NCI-H146 treated with DMSO at 0.1 percent for 48 hours (cell line): ENCODE data around the gene MRS2.
"Not testable (repeated sequence)": the region's sequence is repeated elsewhere in the genome, so short reads cannot be mapped to it uniquely, and the experiment has no call there.

Source experiments
- DNase-seq: peaks from one replicate; lab custom pipeline; 2025; ENCODE audit not compliant: unreplicated experiment; lab: John Stamatoyannopoulos, UW

MRS2 gene

GRCh38 chr6:24402697-24403500 lies at the start of gene MRS2:
MRS2 (plus strand) TSS chr6:24402936; CDS start chr6:24403047, 111 bp downstream.
- DNase-seq, result peak; percentile 92

GRCh38 chr6:24353861-24354260 lies 48.9 kb upstream of the MRS2 start:
- DNase-seq, result no peak

GRCh38 chr6:24355393-24355792 lies 47.3 kb upstream of the MRS2 start:
- DNase-seq, result no peak

GRCh38 chr6:24356310-24356973 lies 46.3 kb upstream of the MRS2 start:
- no peak for DNase-seq

GRCh38 chr6:24357336-24358218 lies 45.2 kb upstream of the MRS2 start, which contains the start of gene DCDC2:
DCDC2 (minus strand) TSS chr6:24358059; CDS start chr6:24357750, 309 bp downstream.
- no peak for DNase-seq

GRCh38 chr6:24358219-24358821 lies 44.4 kb upstream of the MRS2 start:
- no peak for DNase-seq

- peak; percentile 87 for DNase-seq
Measured at GRCh38 chr6:24359640-24360454, 42.9 kb upstream of the MRS2 start.

GRCh38 chr6:24362363-24362762 lies 40.4 kb upstream of the MRS2 start:
- DNase-seq, result not testable (repeated sequence)

GRCh38 chr6:24365103-24365633 lies 37.6 kb upstream of the MRS2 start:
- DNase-seq, result not testable (repeated sequence)

- no peak for DNase-seq
Measured at GRCh38 chr6:24374612-24375011, 28.1 kb upstream of the MRS2 start.

GRCh38 chr6:24376871-24377270 lies 25.9 kb upstream of the MRS2 start:
- peak; percentile 17 for DNase-seq

- no peak for DNase-seq
Measured at GRCh38 chr6:24378473-24379097, 24.2 kb upstream of the MRS2 start.

GRCh38 chr6:24381476-24382219 lies 21.1 kb upstream of the MRS2 start:
- no peak for DNase-seq

- no peak for DNase-seq
Measured at GRCh38 chr6:24382220-24382540, 20.6 kb upstream of the MRS2 start.

- DNase-seq, result not testable (repeated sequence)
Measured at GRCh38 chr6:24382891-24383494, 19.7 kb upstream of the MRS2 start.

GRCh38 chr6:24384369-24385130 lies 18.2 kb upstream of the MRS2 start:
- DNase-seq, result not testable (repeated sequence)

- no peak for DNase-seq
Measured at GRCh38 chr6:24385536-24386269, 17.0 kb upstream of the MRS2 start.
